BLaER1 treated with 17β-estradiol and CSF1 and Interleukin-3, amounts not matched to agents 10 nM and 100 nM (cell line): ENCODE results near the gene KCNH6.

ENCODE experiments used
- H3K27ac ChIP-seq, 11 experiments: shearing (Covaris generic); formaldehyde crosslinking; 2 replicates each; pipeline ENCODE4 v1.8.1; 2022
- H3K27me3 ChIP-seq, 11 experiments: shearing (Covaris generic); formaldehyde crosslinking; 2 replicates each; pipeline ENCODE4 v1.8.1; 2022
- H3K36me3 ChIP-seq, 11 experiments: shearing (Covaris generic); formaldehyde crosslinking; 2 replicates each; pipeline ENCODE4 v1.8.1; 2022
- H3K4me1 ChIP-seq, 10 experiments: shearing (Covaris generic); formaldehyde crosslinking; 2 replicates each; pipeline ENCODE4 v1.8.1; 2022
- H3K4me2 ChIP-seq, 11 experiments: shearing (Covaris generic); formaldehyde crosslinking; 2 replicates each; pipeline ENCODE4 v1.8.1; 2022
- H3K4me3 ChIP-seq, 10 experiments: shearing (Covaris generic); formaldehyde crosslinking; 2 replicates each; pipeline ENCODE4 v1.8.1; 2022
- H3K9ac ChIP-seq, 11 experiments: shearing (Covaris generic); formaldehyde crosslinking; 2 replicates each; pipeline ENCODE4 v1.8.1; 2022
- H3K9me3 ChIP-seq, 11 experiments: shearing (Covaris generic); formaldehyde crosslinking; replicated peaks in 1 of 11; 2 replicates each; pipeline ENCODE4 v1.8.1; 2022
- H4K20me1 ChIP-seq, 11 experiments: shearing (Covaris generic); formaldehyde crosslinking; 2 replicates each; pipeline ENCODE4 v1.8.1; 2022
- Cebpa-rat ChIP-seq, 11 experiments: shearing (Covaris generic); IDR thresholded peaks; 2 replicates each; pipeline ENCODE4 v1.8.1; 2022

Gene KCNH6

DNA sequence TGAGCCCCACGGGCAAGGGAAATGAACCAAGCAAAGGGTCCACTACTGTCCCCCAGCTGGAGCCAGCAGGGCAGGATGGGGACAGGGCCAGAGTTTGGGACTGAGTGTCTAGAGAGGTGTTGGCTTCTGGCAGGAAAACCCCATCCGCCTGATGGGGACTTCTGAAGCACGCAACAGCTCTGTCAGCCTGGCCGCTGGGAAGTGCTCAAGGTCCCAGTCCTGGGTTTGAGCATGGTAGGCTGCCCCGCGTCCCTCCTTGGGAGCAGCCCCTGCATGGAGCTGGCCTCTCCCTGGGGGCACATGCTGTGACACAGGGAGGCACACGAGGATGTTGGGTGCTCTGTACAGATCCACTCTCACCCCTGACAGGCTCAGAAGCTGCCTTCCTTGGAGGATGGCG is 31.7 kb upstream of the KCNH6 start:
- no peak overlapping the region for H3K27ac ChIP-seq
- H4K20me1 ChIP-seq: peaks cover 0 to 11% (median 0%) of the 10 kb centered on the region in 11 experiments; a peak in 1 of 22 replicates
- H3K4me2 ChIP-seq: no peak overlapping the region
- no peak overlapping the region for H3K9ac ChIP-seq
- H3K4me1 ChIP-seq: no peaks in the 10 kb centered on the region; a peak in 1 of 20 replicates
- H3K27me3 ChIP-seq: no peaks in the 10 kb centered on the region
- H3K9me3 ChIP-seq: no peaks in the 10 kb centered on the region
- no peak overlapping the region for H3K4me3 ChIP-seq
- TF ChIP-seq Cebpa-rat (IDR thresholded peaks at IDR 0.05): no peak
- H3K36me3 ChIP-seq: peaks cover 0 to 97% (median 0%) of the 10 kb centered on the region in 11 experiments; a peak in 4 of 22 replicates

DNA sequence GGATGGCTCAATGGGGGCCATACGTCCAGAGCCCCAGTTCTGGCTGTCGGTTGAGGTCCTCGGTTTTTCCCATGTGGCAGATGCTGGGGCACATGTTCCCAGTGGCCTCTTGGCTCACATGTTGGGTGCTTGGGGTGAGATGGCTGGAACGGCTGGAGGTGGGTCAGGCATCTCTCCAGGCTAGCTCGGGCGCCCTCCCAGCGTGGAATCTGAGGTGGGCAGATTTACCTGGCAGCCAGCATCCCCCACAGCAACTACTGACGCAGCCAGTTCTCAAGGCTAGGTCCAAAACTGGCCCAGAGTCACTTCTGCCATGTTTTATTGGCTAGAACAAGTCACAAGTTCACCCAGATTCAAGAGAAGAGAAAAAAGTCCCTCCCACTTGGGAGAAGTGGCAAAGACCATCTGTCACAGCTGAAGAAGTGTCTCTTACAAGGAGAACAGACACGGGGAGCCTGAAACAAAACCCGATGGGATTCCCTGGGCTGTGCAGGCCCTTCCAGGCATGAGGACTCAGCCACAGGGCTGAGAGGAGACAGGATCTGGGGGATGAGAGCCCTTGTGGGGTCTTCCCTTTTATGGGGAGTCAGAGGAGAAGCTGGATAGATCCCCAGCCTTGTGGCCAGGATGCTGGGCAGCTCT is 31.1 kb upstream of the KCNH6 start:
- H3K4me3 ChIP-seq: no peak overlapping the region
- no peak overlapping the region for H3K27ac ChIP-seq
- H3K9me3 ChIP-seq: no peaks in the 10 kb centered on the region
- H3K4me2 ChIP-seq: no peak overlapping the region
- peaks cover 0 to 11% (median 0%) of the 10 kb centered on the region in 11 experiments; a peak in 1 of 22 replicates for H4K20me1 ChIP-seq
- H3K36me3 ChIP-seq: peaks cover 0 to 97% (median 0%) of the 10 kb centered on the region in 11 experiments; a peak in 4 of 22 replicates
- H3K4me1 ChIP-seq: no peaks in the 10 kb centered on the region
- H3K9ac ChIP-seq: no peak overlapping the region
- no peak for TF ChIP-seq Cebpa-rat (IDR thresholded peaks at IDR 0.05)
- no peaks in the 10 kb centered on the region for H3K27me3 ChIP-seq

DNA sequence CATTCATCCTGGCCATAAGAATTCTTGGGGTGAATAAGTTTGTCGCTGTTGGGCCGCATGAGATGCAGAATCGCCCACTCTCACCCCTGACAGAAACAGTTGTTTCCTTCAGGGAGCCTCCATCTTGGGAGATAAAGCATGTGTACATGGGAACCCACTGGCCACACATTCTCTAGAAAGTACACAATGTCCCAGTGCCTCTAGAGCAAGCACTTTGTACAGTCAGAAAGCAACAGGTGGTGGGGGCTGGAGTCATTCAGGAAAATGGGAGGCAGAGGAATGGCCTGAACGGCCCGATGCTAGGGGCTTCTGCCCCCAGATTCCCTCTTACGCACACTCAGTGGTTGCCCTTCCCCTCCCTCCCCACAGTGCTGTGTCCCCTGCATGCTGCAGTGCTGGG is 30.2 kb upstream of the KCNH6 start:
- H3K27me3 ChIP-seq: no peaks in the 10 kb centered on the region
- H3K9me3 ChIP-seq: no peaks in the 10 kb centered on the region
- no peak overlapping the region for H3K27ac ChIP-seq
- peaks cover 0 to 11% (median 0%) of the 10 kb centered on the region in 11 experiments; a peak in 1 of 22 replicates for H4K20me1 ChIP-seq
- H3K4me3 ChIP-seq: no peak overlapping the region
- no peak for TF ChIP-seq Cebpa-rat (IDR thresholded peaks at IDR 0.05)
- peaks cover 0 to 93% (median 0%) of the 10 kb centered on the region in 11 experiments; a peak in 4 of 22 replicates for H3K36me3 ChIP-seq
- H3K4me1 ChIP-seq: no peaks in the 10 kb centered on the region
- H3K9ac ChIP-seq: no peak overlapping the region
- no peak overlapping the region for H3K4me2 ChIP-seq

DNA sequence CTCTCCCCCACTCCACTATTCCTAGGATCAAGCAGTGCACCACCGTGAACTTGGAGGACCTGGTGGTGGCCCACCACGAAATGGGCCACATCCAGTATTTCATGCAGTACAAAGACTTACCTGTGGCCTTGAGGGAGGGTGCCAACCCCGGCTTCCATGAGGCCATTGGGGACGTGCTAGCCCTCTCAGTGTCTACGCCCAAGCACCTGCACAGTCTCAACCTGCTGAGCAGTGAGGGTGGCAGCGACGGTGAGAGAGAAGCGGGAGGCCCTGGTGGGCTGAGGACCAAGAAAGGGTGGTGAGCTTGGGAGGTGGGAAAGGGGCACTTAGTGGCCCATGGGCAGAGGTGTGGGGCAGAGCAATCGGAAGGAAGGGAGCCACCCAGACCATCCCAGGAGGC is 29.7 kb upstream of the KCNH6 start:
- TF ChIP-seq Cebpa-rat (IDR thresholded peaks at IDR 0.05): no peak
- Histone ChIP-seq H3K27me3 (no peaks in the 10 kb centered on the region), H4K20me1 (peaks cover 0 to 11% (median 0%) of the 10 kb centered on the region in 11 experiments; a peak in 1 of 22 replicates), H3K9me3 (no peaks in the 10 kb centered on the region), H3K4me1 (peaks cover 0 to under 1% (median 0%) of the 10 kb centered on the region in 10 experiments; a peak in 1 of 20 replicates), H3K4me2 (no peak overlapping the region), H3K9ac (no peak overlapping the region), H3K36me3 (peaks cover 0 to 90% (median 0%) of the 10 kb centered on the region in 11 experiments; a peak in 4 of 22 replicates), H3K4me3 (no peak overlapping the region), H3K27ac (no peak overlapping the region)

DNA sequence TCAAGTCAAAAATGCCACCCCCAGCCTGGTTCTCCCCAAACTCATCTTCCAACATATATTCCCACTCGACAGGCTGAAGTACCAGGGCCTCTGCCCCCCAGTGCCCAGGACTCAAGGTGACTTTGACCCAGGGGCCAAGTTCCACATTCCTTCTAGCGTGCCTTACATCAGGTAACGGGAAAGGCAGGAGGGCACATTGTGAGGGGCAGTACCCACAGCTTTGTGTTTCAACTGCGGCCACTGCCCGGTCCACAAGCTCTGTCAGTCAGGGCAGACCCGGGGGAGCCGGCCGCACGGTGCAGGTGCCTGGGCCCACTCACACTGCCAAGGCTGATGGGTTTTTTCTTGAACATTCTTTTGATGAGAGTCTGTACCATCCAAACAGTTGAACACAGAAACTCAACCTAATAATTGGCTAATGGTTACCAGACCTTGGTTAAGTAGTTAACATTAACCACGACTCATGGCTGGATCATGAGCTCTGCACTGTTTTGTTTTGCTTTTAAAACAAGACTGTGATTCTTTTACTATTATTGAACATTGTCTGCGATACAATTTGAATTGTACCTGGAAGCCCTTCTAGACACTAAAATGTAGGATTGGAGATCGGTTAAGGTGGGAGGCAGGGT is 28.7 kb upstream of the KCNH6 start:
- no peak overlapping the region for H3K27ac ChIP-seq
- H3K4me1 ChIP-seq: peaks cover 0 to 11% (median 0%) of the 10 kb centered on the region in 10 experiments; a peak in 2 of 20 replicates
- peaks cover 0 to 11% (median 0%) of the 10 kb centered on the region in 11 experiments; a peak in 1 of 22 replicates for H4K20me1 ChIP-seq
- peaks cover 0 to 80% (median 0%) of the 10 kb centered on the region in 11 experiments; a peak in 4 of 22 replicates for H3K36me3 ChIP-seq
- no peaks in the 10 kb centered on the region for H3K9me3 ChIP-seq
- TF ChIP-seq Cebpa-rat (IDR thresholded peaks at IDR 0.05): no peak
- no peak overlapping the region for H3K4me2 ChIP-seq
- H3K27me3 ChIP-seq: no peaks in the 10 kb centered on the region
- H3K4me3 ChIP-seq: no peak overlapping the region
- H3K9ac ChIP-seq: no peak overlapping the region

DNA sequence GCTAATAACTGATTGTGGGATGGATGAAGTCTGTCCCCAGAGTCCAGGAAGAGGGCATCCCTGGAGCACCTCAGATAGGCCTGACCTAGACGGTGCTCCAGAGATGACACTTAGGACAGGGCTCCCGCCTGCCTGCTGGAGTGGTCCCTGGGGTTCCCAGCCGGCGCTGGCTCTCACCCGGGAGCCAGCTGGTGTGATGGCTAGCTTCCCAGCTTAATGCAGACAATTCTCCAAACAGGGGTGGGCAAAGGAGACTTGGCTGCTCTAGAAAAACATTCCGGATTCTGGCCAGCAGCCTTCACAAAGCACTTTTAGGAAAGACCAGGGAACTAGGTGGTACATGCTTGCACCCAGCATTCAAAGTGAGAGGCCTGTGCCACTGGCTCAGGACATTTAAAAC is 27.7 kb upstream of the KCNH6 start:
- no peak overlapping the region for H3K9ac ChIP-seq
- H4K20me1 ChIP-seq: peaks cover 0 to 11% (median 0%) of the 10 kb centered on the region in 11 experiments; a peak in 1 of 22 replicates
- no peaks in the 10 kb centered on the region for H3K27me3 ChIP-seq
- H3K27ac ChIP-seq: no peak overlapping the region
- peaks cover 0 to 69% (median 0%) of the 10 kb centered on the region in 11 experiments; a peak in 4 of 22 replicates for H3K36me3 ChIP-seq
- H3K4me3 ChIP-seq: no peak overlapping the region
- H3K9me3 ChIP-seq: no peaks in the 10 kb centered on the region
- TF ChIP-seq Cebpa-rat (IDR thresholded peaks at IDR 0.05): no peak
- H3K4me1 ChIP-seq: peaks cover 0 to 19% (median 0%) of the 10 kb centered on the region in 10 experiments; a peak in 4 of 20 replicates
- H3K4me2 ChIP-seq: no peak overlapping the region

DNA sequence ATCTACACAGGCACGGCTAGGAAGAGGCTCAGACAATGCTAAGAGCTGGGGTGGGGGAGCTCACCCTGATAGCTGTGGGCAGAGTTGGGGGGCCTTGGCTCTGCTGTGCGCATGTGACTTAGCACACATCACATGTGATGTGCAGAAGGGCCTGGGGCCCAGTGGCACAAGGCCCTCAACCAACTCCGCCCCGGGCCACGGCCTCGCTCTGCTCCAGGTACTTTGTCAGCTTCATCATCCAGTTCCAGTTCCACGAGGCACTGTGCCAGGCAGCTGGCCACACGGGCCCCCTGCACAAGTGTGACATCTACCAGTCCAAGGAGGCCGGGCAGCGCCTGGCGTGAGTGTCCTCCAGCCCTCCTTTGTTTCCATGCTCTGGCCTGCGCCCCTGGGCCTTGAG is 27.0 kb upstream of the KCNH6 start:
- Histone ChIP-seq H3K27me3 (no peaks in the 10 kb centered on the region), H3K36me3 (peaks cover 0 to 62% (median 0%) of the 10 kb centered on the region in 11 experiments; a peak in 4 of 22 replicates), H3K4me2 (no peak overlapping the region), H4K20me1 (peaks cover 0 to 11% (median 0%) of the 10 kb centered on the region in 11 experiments; a peak in 1 of 22 replicates), H3K4me3 (no peak overlapping the region), H3K4me1 (peaks cover 0 to 23% (median 0%) of the 10 kb centered on the region in 10 experiments; a peak in 4 of 20 replicates), H3K9ac (no peak overlapping the region), H3K9me3 (no peaks in the 10 kb centered on the region), H3K27ac (no peak overlapping the region)
- TF ChIP-seq Cebpa-rat (IDR thresholded peaks at IDR 0.05): no peak

DNA sequence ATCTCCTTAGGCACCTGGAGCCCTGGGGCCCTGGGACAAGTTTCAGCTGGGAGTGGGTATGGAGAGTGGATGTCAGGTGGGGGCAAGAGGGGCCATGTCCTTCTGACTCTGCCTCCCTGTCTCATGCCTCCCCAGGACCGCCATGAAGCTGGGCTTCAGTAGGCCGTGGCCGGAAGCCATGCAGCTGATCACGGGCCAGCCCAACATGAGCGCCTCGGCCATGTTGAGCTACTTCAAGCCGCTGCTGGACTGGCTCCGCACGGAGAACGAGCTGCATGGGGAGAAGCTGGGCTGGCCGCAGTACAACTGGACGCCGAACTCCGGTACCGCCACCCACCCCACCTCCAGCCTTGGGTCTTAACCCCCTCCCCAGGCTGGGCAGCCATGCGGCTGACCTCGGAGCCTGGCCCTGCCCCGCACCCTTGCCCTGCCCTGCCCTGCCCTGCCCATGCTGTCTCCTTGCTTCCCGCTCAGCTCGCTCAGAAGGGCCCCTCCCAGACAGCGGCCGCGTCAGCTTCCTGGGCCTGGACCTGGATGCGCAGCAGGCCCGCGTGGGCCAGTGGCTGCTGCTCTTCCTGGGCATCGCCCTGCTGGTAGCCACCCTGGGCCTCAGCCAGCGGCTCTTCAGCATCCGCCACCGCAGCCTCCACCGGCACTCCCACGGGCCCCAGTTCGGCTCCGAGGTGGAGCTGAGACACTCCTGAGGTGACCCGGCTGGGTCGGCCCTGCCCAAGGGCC is 26.3 kb upstream of the KCNH6 start:
- Histone ChIP-seq H3K9me3 (no peaks in the 10 kb centered on the region), H3K4me3 (no peak overlapping the region), H3K9ac (no peak overlapping the region), H3K4me1 (peaks cover 0 to 28% (median 0%) of the 10 kb centered on the region in 10 experiments; a peak in 5 of 20 replicates), H3K36me3 (peaks cover 0 to 55% (median 0%) of the 10 kb centered on the region in 11 experiments; a peak in 3 of 22 replicates), H3K27me3 (no peaks in the 10 kb centered on the region), H4K20me1 (peaks cover 0 to 6% (median 0%) of the 10 kb centered on the region in 11 experiments; a peak in 1 of 22 replicates), H3K4me2 (no peak overlapping the region), H3K27ac (no peak overlapping the region)
- TF ChIP-seq Cebpa-rat (IDR thresholded peaks at IDR 0.05): no peak
